GM21528 (cell line): ENCODE measurements around the gene MAN1C1.

ENCODE experiments used
- ATAC-seq: cut with Tn5 transposase; IDR thresholded peaks from one replicate; pipeline ENCODE4 v1.9.1; 2021; ENCODE audit warnings: mild to moderate bottlenecking, moderate library complexity; ENCODE audit not compliant: unreplicated experiment, low FRiP score

MAN1C1 gene

DNA sequence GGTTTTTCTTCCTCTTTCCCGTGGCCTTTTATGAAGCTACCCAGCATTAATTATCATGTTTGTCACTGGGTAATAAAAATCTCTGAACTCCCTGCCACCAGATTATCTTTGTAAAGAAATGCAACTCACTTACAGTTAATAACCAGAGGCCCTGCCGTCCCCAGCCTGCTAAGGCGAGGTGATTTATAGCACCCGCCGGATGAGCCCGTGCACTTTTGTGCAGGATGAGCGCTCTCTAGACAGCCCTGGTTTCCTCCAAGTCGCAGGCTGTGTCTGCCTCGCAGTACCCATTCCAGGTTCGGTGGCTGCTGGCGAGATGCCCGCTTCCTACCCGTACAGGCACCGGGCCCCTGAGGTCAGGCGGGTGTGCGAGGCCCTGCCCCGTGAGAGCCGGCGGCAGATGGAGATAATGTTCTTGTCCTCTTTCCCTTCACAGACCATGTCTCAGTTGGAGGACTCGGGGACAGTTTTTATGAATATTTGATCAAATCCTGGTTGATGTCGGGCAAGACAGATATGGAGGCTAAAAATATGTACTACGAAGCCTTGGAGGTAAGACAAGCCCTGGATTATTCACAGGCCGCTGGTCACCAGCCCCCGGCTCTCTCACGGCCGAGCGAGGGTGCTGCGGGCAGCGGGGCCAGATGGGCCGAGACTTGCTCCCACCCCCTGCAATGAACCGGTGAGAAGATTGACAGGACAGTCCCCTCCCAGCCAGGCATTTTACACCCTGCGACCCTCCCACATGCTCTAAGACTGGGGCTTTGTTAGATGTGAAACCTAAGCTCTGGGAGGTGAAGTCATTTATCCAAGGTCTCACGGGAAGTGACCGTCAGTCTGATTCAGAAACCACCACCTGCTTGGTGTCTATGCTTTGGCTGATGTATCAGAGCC, 154.9 kb downstream of the MAN1C1 start:
- ATAC-seq: no peak

DNA sequence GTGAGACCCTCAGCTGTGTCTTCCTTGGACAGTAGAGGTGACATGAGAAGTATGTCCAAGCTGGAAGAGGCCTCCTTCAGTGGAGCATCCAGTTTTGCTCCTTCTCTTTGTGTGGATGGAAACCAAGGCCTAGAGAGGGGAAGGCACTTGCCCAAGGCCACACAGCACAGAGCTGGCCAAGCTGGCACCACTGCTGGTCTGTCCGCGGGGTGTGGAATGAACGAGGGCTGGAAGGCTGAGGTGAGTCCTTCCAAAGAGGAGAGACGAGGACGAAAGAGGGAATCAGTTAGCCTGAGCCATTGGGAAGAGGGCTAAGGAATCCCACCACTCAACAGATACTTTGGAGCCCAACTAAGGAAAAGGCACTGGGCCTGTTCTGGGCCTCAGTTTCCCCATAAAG, 155.6 kb downstream of the MAN1C1 start:
- no peak for ATAC-seq

DNA sequence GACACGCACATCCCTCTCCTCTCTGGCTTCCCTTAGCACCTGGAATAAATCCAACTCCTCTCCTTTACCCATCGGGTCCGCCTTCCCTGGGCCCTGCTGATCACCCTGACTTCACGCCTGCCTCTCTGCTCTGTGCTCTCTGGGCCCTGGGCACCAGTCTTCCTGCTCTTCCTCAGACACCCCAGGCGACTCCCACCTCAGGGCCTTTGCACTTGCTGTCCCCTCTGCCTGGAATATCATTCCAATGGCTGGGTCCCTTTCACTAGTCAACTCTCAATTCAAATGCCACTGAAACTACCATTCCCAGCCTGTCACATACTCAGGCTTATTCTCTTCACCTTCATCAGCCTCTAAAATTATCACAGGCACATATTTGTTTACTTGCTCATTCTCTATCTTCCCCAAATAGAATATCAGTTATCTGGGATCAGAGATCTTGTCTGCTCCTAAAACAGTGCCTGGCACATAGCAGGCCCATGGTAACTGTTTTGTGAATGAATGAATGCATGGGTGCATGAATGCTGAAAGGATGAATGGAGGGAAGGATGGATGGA, 156.2 kb downstream of the MAN1C1 start:
- ATAC-seq: no peak

DNA sequence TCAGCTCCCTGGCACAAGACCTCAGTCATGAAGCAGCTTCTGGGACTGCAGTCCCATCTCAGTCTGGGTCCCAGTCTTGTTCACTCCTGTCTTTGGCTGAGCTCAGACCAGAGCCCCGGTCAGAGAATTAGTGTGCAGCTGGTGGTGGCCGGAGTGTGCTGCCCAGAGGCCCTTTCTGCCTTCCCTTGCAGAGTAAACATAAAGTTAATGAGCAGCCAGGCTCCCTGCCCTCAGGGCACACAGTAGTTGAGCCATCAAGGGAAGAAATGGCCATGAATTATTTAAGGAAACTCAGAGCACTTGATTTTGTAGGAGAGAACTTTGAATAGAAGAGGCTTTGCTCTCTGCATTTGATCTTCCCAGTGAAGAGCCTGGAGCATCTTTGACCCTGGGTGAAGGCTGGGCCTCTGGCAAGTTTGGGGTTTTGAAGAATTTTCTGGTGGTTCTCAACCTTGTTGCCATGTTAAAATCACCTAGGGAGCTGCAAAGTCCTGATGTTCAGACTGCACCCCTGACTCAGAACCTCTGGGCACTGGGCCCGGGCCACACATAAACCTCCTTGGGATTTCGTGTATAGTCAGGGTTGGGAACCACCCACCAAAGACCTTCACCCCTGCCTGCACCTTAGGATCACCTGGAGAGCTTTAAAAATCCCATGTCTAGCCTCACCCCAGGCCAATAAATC, 157.0 kb downstream of the MAN1C1 start:
- no peak for ATAC-seq

DNA sequence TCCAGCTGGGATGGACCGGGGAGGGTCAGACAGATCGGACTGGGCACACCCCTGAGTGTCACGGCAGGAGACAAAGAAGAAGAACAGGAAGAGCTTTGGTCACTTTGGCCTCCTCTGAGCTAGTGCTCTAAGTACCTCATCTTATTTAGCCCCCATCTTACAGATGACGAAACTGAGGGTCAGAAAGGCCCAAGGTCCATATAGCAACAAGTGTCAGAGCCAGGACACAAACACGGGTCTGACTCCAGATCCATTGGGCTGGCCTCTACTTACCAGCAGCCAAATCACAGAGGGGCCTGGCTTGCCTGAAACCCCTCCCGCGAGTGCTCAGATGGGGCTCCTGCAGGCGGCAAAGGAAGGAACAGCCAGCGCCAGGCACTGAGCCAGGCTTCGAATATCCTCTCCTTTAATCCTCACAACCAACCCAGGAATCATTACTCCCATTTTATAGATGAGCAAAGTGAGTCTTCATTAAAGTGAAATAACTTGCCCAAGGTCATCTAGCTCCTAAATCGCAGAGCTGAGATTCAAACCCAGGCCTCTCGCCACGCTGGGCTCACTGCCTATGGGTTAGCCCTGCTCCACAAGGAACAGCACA, 157.7 kb downstream of the MAN1C1 start:
- no peak for ATAC-seq

DNA sequence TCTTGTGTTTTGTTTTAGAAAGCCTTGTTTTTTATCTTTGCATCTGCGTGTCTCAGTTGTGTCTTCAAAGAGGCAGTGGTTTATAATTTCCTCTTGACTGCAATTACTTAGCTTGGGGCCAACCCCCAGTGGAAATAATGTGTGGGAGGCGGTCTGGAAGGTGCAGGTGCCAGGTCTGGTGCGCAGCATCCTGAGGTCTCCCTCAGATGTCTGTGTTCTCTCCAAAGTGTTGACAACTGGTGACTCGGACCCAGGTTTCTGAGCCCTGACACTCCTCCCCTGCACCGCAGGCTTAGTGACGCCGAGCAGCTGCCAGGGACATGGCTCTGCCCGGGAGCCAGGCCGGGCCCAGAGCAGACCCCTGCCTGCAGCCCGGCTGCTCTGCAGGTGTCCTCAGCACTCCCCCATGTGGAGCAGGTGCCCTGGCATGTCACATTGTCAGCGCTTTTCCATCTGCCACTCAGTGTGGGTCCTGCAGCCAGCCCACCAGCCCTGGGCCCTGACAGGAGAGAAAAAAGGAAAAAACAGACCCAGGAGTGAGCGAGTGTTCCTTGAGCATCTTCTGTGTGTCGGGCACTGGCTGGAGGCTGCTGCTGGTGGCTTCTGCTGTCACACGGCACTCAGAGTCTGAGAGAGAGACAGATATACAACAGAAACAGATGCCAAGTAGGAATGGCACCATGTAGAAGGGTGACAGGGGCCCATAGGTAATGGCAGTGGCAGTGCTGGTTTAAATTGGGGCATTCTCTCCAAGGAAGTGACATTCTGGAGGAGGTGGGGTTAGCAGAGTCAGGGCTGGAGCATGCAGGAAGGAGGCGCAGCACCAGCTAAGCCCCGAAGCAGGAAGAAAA, 158.6 kb downstream of the MAN1C1 start:
- ATAC-seq: no peak

DNA sequence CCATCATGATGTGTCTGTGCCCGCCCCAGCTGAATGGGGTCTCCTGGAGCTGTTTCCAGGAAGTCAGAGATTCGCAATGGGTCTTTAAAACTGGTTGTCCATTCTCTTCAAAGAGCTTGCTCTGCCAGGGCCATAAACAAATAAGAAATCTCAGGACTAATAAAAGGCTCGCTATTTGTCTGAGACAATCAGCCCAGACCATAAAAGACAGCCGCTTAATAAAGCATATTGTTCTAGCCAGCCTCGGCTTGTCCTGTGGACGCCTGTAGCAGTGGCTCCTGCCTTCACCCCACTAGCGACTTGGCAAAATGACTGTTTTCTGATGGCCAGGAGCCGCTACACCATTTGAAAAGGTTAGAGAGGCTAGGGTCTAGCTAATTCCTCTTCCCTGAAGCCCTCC, 162.8 kb downstream of the MAN1C1 start:
- no peak for ATAC-seq

DNA sequence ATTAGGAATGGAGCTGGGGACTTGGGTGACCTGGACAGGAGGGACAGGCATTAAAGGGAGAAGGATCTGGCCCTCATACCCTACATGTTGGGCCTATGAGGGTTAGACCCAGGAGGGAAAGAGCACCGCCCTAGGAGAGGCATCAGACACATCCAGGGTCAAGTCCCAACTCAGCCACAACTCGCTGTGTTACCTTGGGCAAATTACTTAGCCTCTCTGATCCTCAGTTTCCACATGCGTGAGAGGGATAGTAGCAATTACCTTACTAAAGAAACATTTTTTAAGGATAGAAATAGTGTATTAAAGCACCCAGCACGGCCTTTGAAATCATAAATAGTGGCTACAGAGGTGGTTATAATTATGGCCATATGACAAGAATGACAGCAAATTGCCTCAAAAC, 163.3 kb downstream of the MAN1C1 start:
- no peak for ATAC-seq

DNA sequence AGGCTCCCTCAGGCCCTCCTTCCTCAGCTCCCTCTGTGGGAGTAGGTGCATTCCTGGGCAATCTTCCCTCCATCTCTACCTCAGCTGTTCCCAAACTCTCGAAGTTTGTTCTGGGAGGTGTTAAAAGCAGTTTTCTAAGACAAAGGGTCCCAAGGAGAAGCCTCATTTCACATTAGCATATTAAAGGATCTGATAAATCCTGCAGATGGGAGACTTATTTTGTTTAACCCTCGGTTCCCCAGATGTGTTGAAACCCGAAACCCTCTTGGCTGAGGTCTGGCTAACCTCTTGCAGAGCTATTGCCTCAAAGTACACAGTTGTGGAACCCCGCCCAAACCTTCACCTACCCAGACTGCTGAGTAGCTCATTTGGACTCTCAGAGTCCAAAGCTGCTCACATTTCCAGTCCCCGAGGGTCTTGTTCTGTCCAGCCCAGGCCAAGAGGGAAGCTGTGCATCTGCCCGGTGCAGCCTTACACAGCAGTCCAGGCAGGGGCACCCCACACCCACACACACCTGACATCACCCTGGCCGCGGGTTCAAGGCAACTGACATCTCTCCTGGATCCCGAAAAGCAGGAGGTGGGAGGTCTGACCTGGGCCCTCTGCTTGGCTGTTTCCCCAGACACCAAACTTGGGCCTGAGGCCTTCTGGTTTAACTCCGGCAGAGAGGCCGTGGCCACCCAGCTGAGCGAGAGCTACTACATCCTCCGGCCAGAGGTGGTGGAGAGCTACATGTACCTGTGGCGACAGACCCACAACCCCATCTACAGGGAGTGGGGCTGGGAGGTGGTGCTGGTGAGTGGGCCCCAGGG, 163.9 kb downstream of the MAN1C1 start:
- no peak for ATAC-seq

DNA sequence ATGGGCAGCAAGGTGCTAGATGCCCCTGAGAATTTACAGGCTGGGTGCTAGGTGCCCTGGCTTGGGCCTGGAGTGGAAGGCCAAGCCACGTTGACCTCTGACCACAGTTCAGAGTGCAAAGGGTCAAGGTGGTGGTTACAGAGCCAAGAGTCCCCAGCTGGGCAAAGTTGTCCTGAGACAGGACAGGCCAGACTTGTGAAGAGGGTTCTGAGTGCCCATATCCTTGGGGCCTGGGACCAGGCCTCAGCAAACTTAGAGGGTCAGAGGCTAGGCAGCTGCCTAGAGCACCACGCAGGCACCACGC, 164.5 kb downstream of the MAN1C1 start:
- no peak for ATAC-seq

DNA sequence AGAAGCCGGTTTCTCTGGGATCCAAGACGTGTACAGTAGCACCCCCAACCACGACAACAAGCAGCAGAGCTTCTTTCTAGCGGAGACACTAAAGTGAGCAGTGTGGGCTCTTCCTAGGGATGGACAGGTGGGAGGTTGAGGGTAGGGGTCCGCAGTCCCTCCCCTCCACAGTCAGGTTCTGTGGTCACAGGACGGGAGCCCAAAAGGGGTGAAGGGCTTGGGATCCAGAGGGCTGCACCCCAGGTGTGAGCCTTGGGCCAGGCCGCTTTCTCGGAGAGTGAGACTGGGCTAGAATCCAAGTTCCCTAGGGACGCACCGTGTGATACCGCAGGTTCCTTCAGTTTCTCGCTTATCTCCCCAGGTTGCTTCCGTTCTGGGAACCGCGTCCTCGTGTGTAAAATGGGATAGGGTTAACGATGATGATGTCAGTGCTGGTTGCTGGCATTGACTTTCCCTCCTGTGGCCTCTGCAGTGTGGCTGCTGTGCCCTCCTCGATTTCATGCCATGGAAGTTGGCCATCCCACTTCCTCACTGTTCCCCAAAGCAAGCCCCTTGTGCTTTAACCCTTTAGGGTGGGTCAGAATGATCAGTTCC, 166.1 kb downstream of the MAN1C1 start:
- no peak for ATAC-seq

DNA sequence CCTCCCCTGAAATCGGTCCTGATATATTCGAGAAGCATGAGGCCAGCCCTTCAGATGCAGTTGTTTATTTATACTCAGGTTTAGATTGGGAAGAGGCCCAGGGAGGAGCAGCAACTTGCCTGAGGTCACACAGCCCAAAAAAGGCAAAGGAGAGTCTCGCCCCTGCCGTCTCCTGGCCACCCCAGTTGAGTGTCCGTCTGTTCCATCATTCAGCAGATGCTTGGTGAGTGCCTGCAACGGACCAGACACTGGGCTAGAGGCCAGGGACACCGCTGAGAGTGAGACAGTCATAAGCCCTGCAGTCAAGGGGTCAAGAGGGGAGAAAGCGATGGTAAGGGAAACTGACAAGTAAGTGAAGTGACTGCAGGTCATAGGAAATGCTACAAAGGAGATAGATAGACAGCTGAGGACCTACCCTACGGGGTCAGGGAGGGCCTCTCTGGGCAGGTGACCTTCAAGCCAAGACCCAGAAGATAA, 168.0 kb downstream of the MAN1C1 start:
- no peak for ATAC-seq

DNA sequence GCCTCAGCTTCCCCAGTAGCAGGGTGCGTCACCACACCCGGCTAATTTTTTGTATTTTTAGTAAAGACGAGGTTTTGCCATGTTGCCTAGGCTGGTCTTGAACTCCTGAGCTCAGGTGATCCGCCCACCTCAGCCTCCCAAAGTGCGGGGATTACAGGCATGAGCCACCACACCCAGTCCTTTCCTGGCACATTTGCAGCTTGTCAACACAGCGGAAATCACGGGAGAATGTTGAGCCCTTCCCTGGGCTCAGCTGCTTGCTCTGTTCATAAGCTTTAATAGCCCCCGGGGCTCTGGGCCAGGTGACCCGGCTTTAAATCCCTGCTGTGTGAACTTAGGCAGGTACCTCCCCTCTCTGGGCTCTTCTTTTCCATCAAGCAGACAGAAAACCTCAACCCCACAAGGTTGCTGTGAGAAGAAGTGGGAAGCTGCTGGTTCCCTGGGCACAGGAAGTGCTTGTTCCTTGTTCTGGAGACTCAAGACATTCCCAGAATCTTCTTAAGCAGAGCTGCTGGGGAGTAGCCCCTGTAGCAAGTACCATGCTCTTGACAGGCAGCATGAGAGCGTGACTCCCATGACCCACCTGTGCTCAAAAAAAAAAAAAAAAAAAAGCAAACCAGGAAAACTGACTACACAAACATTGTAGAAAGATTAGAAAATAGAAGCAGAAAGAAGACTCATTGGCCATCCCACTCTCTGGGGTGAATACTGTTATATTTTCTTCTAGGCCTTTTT, 168.9 kb downstream of the MAN1C1 start:
- no peak for ATAC-seq

DNA sequence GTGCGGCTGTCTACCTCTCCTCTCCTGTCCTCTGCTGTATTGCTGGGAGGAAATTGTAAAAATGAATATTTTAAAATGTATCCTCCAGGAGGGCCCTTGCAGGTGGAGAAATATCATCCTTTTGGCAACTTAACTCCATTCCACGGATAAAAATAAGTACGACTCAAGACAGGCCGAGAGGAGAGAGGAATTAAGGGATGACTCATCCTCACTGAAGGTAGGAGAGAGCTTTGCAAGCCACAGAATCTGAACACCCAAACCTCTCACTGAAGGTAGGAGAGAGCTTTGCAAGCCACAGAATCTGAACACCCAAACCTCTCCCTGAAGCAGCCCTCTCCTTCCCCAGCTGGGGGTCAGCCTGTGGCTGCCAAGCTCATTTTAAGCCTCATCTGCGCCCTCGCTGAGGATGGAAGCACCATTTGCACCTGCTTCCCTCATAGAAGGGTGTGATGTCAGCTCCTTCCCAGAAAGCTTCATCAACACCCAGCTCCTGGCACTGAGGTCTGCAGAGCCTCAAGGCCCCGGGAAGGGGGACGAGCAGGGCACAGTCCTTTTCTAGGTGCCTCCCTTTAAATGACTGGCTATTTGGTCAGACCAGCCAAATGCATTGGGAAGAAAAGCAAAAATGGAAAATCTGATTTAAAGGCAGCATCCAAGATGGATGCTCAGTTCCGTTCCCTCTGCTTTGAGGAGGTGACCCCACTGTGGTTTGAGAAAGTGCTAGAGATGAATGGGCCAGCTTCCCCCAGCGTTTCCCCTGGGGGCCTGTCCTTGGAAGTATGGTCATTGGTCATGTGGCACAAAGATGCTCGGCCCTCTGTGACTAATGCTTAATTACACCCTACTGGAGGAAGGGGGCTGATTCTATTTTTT, 170.5 kb downstream of the MAN1C1 start:
- ATAC-seq: no peak

DNA sequence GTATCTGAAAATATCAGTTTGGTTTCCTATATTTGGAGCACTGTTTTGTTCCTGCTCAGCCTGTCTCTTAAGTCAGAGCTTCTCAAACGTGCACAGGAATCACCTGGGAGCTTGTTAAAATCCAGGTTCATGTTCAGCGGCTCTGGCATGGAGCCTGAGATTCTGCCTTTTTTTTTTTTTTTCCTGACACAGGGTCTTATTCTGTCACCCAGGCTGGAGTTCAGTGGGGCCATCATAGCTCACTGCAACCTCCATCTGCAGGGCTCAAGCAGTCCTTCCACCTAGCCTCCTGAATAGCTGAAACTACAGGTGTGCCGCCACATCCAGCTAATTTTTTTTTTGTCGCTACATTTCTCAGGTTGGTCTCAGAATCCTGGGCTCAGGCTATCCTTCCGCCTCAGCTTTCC, 171.2 kb downstream of the MAN1C1 start:
- no peak for ATAC-seq

DNA sequence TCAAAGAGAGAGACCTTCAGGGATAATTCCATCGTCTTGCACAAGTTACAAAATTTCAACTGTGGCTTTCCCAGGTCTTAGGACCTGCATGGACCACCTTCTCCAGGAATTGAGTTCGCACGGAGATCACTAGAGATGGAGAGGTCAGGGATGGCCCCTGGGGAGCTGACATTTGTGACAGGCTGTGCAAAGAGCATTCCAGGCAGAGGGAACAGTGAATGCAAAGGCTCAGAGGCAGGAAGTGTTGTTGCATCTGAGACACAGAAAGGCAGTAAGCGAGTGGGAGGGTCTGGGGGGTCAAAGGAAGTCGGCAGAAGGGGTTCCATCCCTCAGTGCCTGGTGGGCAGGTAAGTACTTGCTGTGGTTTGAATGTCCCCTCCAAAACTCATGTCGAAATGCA, 173.9 kb downstream of the MAN1C1 start:
- ATAC-seq: no peak

DNA sequence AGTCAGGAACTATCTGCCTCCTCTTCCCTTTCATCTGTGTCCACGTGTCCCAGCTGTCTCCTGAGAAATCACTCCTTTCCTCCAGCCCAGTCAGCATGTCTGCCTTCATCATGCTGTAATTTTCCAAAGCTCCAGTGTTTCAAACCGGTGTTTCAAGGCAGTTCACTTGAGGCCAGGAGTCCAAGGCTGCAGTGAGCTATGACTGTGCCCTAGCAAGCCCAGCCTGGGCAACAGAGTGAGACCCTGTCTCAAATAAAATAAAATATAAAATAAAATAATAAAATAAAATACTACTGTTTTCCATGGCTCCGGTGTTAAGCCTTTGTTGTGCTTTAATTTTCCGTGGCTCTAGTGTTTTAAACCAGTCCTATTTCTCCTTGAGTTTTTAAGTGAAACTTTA, 175.5 kb downstream of the MAN1C1 start:
- no peak for ATAC-seq
